Embryonic facial prominence (tissue), 1 donor: ENCODE data around the gene MCHR1.
"Not testable (repeated sequence)": the region's sequence is repeated elsewhere in the genome, so short reads cannot be mapped to it uniquely, and the experiment has no call there.

Experiments used
- DNase-seq: peaks from one replicate; pipeline ENCODE4 v3.0.0-alpha.2; 2016; ENCODE audit errors: extremely low spot score

MCHR1 gene

DNA sequence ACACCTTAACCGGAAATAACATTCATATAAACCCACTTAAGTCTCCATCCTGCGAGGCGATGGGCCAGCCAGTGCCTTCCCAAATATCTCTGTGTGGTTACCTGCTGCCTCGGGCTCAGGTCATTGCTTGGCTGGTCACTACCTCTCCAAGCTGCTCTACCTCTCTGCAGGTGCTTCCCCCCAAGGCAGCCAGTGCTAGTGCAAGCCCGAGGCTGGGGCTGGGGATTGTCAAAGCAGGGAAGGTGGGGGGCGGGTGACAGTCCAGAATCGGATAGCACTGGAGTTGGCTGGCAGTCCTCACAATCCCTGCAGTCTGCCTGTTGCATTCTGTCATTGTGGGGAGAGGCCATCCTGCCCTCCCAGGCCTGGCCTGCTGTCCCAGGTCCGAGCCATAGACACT, 11.1 kb downstream of the MCHR1 start:
- no peak for DNase-seq

DNA sequence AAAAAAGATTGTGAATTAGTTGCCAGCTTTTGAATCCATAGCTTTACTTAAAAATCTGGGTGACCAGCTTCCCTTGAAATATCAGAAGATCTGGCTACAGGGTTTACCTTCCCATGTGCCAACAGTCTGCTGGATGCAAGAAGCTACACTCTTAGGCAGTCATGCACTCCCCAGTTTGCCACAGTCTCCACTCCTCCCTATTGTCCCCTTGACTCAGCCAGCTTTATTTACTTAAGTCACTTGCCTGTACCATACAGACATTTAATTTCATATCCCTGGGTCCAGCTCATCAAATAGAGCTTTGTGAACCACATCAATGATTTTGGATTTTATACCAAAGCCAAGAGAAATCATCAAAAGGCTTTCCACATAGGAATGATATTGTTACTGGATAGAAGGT, 12.2 kb downstream of the MCHR1 start:
- no peak for DNase-seq

DNA sequence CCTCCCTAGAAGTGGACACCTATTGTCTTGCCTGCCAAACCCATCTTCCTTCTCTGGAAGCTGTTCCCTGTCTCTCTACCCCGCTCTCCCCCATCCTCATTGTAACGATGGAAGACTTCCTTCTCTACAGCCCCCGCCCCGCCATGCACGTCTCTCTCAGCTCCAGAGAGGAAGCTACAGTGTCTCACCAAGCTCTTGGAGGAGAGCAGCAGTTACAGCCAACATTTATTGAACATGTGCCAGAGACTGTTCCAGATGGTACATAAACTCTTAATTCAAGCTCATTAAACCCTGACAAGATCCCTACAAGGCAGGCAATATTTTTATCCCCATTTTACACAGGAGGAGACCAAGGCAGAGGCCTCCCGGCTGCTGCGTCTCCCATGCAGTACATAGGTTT, 15.1 kb downstream of the MCHR1 start:
- no peak for DNase-seq

GRCh38 chr22:40701274-40701673, 22.0 kb downstream of the MCHR1 start:
- DNase-seq: no peak

GRCh38 chr22:40703174-40703573, 23.9 kb downstream of the MCHR1 start:
- no peak for DNase-seq

- DNase-seq: no peak
Measured at GRCh38 chr22:40703736-40704135, 24.5 kb downstream of the MCHR1 start.

DNA sequence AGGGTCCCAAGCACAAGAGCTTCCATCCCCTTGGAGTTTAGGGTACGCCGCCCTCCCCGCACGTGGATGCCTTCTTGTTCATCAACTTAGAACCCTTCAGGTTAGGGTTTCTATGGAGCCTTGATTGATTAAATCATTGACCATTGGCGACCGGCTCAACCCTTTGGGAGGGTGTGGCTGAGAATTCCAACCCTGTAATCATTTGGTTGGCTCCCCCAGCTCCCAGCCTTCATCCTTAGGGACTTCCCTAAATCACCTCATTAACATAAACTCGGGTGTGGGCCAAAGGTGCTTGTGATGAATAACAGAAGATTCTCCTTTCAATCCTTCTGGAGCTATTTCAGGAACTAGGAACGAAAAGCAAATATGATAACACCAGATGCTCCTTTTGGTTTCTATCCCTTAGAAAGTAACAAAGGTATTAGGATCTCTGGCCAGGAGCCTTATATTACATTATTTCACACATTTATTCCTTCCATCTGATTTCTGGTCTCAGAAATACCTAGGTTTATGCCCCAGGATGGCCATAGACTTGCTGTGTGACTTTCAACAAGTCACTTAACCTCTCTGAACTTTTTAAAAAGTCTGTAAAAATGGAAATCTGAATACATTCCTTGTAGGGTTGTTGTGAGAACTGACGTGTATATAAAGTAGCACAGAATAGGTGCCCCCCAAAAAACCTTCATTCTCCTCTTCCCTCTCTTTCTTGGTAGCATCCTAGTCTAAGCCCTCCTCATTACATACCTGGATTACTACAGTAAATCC, 26.8 kb downstream of the MCHR1 start:
- DNase-seq: no peak

GRCh38 chr22:40707154-40707553, 27.9 kb downstream of the MCHR1 start:
- DNase-seq: no peak

- no peak for DNase-seq
Measured at GRCh38 chr22:40708177-40708576, 28.9 kb downstream of the MCHR1 start.

GRCh38 chr22:40709752-40710413, 30.6 kb downstream of the MCHR1 start:
- peak; percentile 53 for DNase-seq

- DNase-seq: no peak
Measured at GRCh38 chr22:40712311-40712710, 33.0 kb downstream of the MCHR1 start.

DNA sequence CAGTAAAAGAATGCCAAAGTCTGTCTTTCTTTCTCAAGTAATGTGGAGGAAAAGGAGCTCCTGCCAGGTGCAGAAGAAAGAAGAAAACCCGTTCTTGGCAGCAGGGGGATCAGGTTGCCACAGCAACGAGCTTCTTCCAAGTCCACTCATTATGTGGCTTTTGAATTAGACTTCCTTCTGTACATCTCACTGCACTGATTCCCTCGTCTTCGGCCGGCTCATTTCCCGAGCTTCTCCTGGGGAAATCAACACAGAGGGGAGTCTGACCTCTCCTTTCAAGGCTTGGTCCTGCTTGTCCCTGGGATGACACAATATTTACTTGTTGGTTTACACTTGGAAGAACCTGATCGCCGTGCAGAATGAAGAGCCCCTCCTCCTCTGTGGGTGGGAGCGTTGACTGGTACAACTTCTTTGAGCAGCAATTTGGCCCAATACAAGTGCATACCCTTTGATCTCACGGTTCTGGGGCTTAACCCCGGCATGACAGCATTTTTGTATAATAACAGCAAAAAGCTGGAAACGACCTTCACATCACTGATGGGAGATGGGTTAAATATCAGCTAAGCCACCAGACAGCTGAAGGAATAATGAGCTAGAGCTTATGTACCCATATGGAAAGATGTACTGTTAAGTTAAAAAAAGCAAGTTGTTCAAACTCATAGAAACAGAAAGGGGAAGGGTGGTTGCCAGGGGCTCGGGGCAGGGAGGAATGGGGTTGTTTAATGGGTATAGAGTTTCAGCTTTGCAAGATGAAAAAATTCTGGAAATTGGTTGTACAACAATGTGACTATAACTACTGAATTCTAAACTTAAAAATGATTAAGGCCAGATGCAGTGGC, 35.4 kb downstream of the MCHR1 start:
- peak; percentile 54 for DNase-seq

DNA sequence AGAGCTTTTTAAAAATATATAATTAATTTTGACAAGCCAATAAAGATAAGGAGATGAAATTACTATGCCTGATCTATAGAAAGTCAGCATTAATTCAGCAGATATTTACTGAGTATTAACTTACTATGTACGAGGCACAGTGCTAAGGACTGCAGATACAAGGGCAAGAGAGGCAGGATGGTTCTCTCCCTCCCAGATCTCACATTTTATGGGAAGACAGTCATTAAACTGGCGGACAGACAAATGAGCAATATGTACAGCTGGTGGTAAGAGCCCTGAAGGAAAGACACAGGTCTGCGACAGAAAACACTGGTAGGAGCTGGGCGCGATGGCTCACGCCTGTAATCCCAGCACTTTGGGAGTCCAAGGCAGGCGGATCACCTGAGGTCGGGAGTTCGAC, 36.8 kb downstream of the MCHR1 start:
- no peak for DNase-seq

- not testable (repeated sequence) for DNase-seq
Measured at GRCh38 chr22:40717657-40718056, 38.4 kb downstream of the MCHR1 start.

- DNase-seq: no peak
Measured at GRCh38 chr22:40718250-40719204, 39.2 kb downstream of the MCHR1 start.

DNA sequence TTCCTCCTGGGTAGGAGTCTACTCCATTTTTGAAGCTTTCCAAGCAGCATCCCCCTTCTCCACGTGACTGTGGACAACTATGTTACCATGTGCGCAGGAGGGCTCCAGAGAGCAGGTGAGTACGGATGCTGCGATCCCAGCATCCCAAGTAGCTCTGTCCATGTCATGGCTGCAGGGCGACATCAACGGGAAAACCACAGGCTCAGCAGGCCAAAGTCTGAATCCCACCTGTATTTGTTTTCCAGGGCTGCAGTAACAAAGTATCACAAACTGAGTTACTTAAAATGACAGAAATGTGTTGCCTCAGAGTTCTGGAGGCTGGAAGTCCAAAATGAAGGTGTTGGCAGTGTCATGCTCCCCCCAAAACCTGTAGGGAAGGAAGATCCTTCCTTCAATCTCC, 40.3 kb downstream of the MCHR1 start:
- DNase-seq: no peak

GRCh38 chr22:40720156-40720537, 40.9 kb downstream of the MCHR1 start:
- not testable (repeated sequence) for DNase-seq

DNA sequence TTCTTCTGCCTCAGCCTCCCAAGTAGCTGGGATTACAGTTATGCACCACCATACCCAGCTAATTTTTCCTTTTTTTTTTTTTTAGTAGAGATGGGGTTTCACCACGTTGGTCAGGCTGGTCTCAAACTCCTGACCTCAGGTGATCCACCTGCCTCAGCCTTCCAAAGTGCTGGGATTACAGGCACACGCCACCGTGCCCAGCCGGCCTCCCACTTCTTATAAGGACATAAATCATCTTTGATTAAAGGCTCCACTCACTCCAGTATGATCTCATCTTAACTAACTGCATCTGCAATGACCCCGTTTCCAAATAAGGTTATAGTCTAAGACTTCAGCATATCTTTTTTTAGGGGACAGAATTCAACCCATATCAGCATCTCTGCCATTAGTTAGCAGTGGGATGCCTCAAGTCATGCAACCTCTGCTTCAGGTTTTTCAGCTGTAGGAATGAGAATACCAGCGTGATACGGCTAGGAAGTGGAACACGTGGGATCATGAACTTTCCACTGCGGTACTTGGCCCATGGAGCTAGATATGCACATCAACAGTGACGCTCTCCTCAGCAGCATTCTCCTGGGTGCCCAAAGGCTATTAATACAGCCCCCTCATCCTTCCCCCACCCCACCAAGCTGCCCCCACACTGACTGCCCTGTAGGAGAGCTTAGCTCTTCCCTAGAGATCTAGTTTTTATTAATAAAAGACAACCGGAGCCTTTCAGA, 41.4 kb downstream of the MCHR1 start:
- no peak for DNase-seq

GRCh38 chr22:40721266-40721665, 42.0 kb downstream of the MCHR1 start:
- DNase-seq: no peak

GRCh38 chr22:40723396-40723933, 44.2 kb downstream of the MCHR1 start:
- no peak for DNase-seq
